Measurements from ENCODE around the gene BRK1. TPM values are rescaled to one million over a fixed set of nuclear protein-coding genes. Genes with fewer than 3 reads are reported as not detected.
"Not testable (repeated sequence)": the region's sequence is repeated elsewhere in the genome, so short reads cannot be mapped to it uniquely, and the experiment has no call there.

The BRK1 gene
- polyA plus RNA-seq, 1 experiment: 112 TPM

GRCh38 chr3:10170915-10171478 lies 55.5 kb downstream of the BRK1 start:
- TF ChIP-seq CTCF (IDR thresholded peaks at IDR 0.05; ENCODE audit: insufficient read depth, low read depth, low read length): no peak
- no peak overlapping the region for H3K4me3 ChIP-seq (ENCODE audit: low read depth, low read length)
- CTCF ChIA-PET: no interaction called here
- no peaks in the 10 kb centered on the region for H3K36me3 ChIP-seq (ENCODE audit: control insufficient read depth, insufficient read depth, low read length)
- no peaks in the 10 kb centered on the region for H3K27me3 ChIP-seq (ENCODE audit: control insufficient read depth, insufficient read depth, low read length)
- DNase-seq (ENCODE audit: low read depth): no peak
- POLR2A ChIA-PET: no interaction called here

GRCh38 chr3:10173095-10173925 lies 57.8 kb downstream of the BRK1 start:
- TF ChIP-seq CTCF (IDR thresholded peaks at IDR 0.05; ENCODE audit: insufficient read depth, low read depth, low read length): no peak
- DNase-seq (ENCODE audit: low read depth): no peak
- ChIA-PET CTCF (interaction anchor here (1.0 kb wide), 1 partner anchor 19 kb away, joined by 3 read pairs; no protein-coding TSS in a partner anchor), POLR2A (no interaction called here)
- Histone ChIP-seq H3K36me3 (ENCODE audit: control insufficient read depth, insufficient read depth, low read length) (no peaks in the 10 kb centered on the region), H3K4me3 (ENCODE audit: low read depth, low read length) (no peak overlapping the region), H3K27me3 (ENCODE audit: control insufficient read depth, insufficient read depth, low read length) (no peaks in the 10 kb centered on the region)

GRCh38 chr3:10173926-10174435 lies 58.5 kb downstream of the BRK1 start:
- Histone ChIP-seq H3K4me3 (ENCODE audit: low read depth, low read length) (no peak overlapping the region), H3K27me3 (ENCODE audit: control insufficient read depth, insufficient read depth, low read length) (no peaks in the 10 kb centered on the region), H3K36me3 (ENCODE audit: control insufficient read depth, insufficient read depth, low read length) (no peaks in the 10 kb centered on the region)
- ChIA-PET POLR2A (no interaction called here), CTCF (interaction anchor here (1.0 kb wide), 1 partner anchor 19 kb away, joined by 3 read pairs; no protein-coding TSS in a partner anchor)
- TF ChIP-seq CTCF (IDR thresholded peaks at IDR 0.05; ENCODE audit: insufficient read depth, low read depth, low read length): no peak
- peak; percentile 78 for DNase-seq (ENCODE audit: low read depth)

- CTCF ChIA-PET: interaction anchor here (0.6 kb wide), 1 partner anchor 62 kb away, joined by 3 read pairs; no protein-coding TSS in a partner anchor
- H3K36me3 ChIP-seq (ENCODE audit: control insufficient read depth, insufficient read depth, low read length); H3K27me3 ChIP-seq (ENCODE audit: control insufficient read depth, insufficient read depth, low read length); POLR2A ChIA-PET; H3K4me3 ChIP-seq (ENCODE audit: low read depth, low read length); DNase-seq (ENCODE audit: low read depth): not testable (repeated sequence)
Observed at GRCh38 chr3:10175334-10175733, 59.9 kb downstream of the BRK1 start.

GRCh38 chr3:10176150-10176549 lies 60.7 kb downstream of the BRK1 start:
- POLR2A ChIA-PET; CTCF ChIA-PET; H3K4me3 ChIP-seq (ENCODE audit: low read depth, low read length); DNase-seq (ENCODE audit: low read depth); H3K27me3 ChIP-seq (ENCODE audit: control insufficient read depth, insufficient read depth, low read length); H3K36me3 ChIP-seq (ENCODE audit: control insufficient read depth, insufficient read depth, low read length): not testable (repeated sequence)

Other genes starting within 250 kb of the BRK1 start
- 0.09 and 0.25 TPM in 2 replicates for gene CIDEC, start 235.4 kb upstream of the BRK1 start, polyA plus RNA-seq (2011; rRNA removed)
- 46.5 and 47.2 TPM in 2 replicates for gene JAGN1, start 225.1 kb upstream of the BRK1 start, polyA plus RNA-seq (2011; rRNA removed)
- gene IL17RE, start 212.8 kb upstream of the BRK1 start, polyA plus RNA-seq (2011; rRNA removed): 2.2 and 4.0 TPM in 2 replicates
- gene IL17RC, start 198.6 kb upstream of the BRK1 start, polyA plus RNA-seq (2011; rRNA removed): 14.7 and 28.1 TPM in 2 replicates
- 22.5 and 30.3 TPM in 2 replicates for gene CRELD1, start 181.8 kb upstream of the BRK1 start, polyA plus RNA-seq (2011; rRNA removed)
- 1.9 and 4.0 TPM in 2 replicates for gene PRRT3, start 163.3 kb upstream of the BRK1 start, polyA plus RNA-seq (2011; rRNA removed)
- gene EMC3, start 128.8 kb upstream of the BRK1 start, polyA plus RNA-seq (2011; rRNA removed): 152 and 200 TPM in 2 replicates
- gene FANCD2, start 89.2 kb upstream of the BRK1 start, polyA plus RNA-seq (2011; rRNA removed): 5.6 and 5.9 TPM in 2 replicates
- gene FANCD2OS, start 7.4 kb upstream of the BRK1 start, polyA plus RNA-seq (2011; rRNA removed): not detected in 2 replicates
- 5.3 and 8.8 TPM in 2 replicates for gene VHL, start 26.1 kb downstream of the BRK1 start, polyA plus RNA-seq (2011; rRNA removed)
- 2.0 and 2.5 TPM in 2 replicates for gene IRAK2, start 49.2 kb downstream of the BRK1 start, polyA plus RNA-seq (2011; rRNA removed)
- gene TATDN2, start 132.8 kb downstream of the BRK1 start, polyA plus RNA-seq (2011; rRNA removed): 14.9 and 15.3 TPM in 2 replicates
- not detected in 2 replicates for gene GHRL, start 177.3 kb downstream of the BRK1 start, polyA plus RNA-seq (2011; rRNA removed)
- gene SEC13, start 205.4 kb downstream of the BRK1 start, polyA plus RNA-seq (2011; rRNA removed): 212 and 323 TPM in 2 replicates

Measured in BJ (cell line).